GM18519 (cell line): ENCODE data around the gene NKPD1.

ENCODE experiments used
- ATAC-seq: cut with Tn5 transposase; IDR thresholded peaks from one replicate; pipeline ENCODE4 v1.9.1; 2021; ENCODE audit warnings: mild to moderate bottlenecking, moderate library complexity; ENCODE audit not compliant: unreplicated experiment, low FRiP score

NKPD1 gene

GRCh38 chr19:45156011-45156630 is 4.7 kb downstream of the NKPD1 start:
- no peak for ATAC-seq

- ATAC-seq, result no peak
These were observed 6.5 kb downstream of the NKPD1 start for GRCh38 chr19:45154064-45154827.

- ATAC-seq, result no peak
These were observed 7.3 kb downstream of the NKPD1 start for GRCh38 chr19:45153339-45154063.

- ATAC-seq, result no peak
These were observed 8.1 kb downstream of the NKPD1 start for GRCh38 chr19:45152504-45153338.

- ATAC-seq, result no peak
These were observed 8.8 kb downstream of the NKPD1 start for GRCh38 chr19:45151821-45152503.

- no peak for ATAC-seq
These were observed 9.5 kb downstream of the NKPD1 start for GRCh38 chr19:45151320-45151719.

GRCh38 chr19:45150751-45151281 is 10.0 kb downstream of the NKPD1 start:
- no peak for ATAC-seq

GRCh38 chr19:45150180-45150579 is 10.6 kb downstream of the NKPD1 start:
- ATAC-seq, result no peak

GRCh38 chr19:45149129-45149528 is 11.7 kb downstream of the NKPD1 start:
- ATAC-seq, result no peak

- ATAC-seq, result no peak
These were observed 12.7 kb downstream of the NKPD1 start for GRCh38 chr19:45147835-45148676.

- no peak for ATAC-seq
These were observed 14.0 kb downstream of the NKPD1 start for GRCh38 chr19:45146741-45147205.

- ATAC-seq, result no peak
These were observed 14.5 kb downstream of the NKPD1 start for GRCh38 chr19:45146251-45146650.

- no peak for ATAC-seq
These were observed 15.3 kb downstream of the NKPD1 start for GRCh38 chr19:45145270-45146189.

GRCh38 chr19:45144431-45145269 is 16.1 kb downstream of the NKPD1 start:
- no peak for ATAC-seq

GRCh38 chr19:45142726-45143110 is 18.1 kb downstream of the NKPD1 start:
- ATAC-seq, result no peak

- ATAC-seq, result no peak
These were observed 18.6 kb downstream of the NKPD1 start for GRCh38 chr19:45142016-45142725.
